ENCODE measurements around the gene SPAG7. TPM values are rescaled to one million over a fixed set of nuclear protein-coding genes. Genes with fewer than 3 reads are reported as not detected.

The SPAG7 gene
- polyA plus RNA-seq, 1 of the 3 experiments (the other 2 are of a cell fraction): 133 TPM

- Histone ChIP-seq H3K4me2 (no peak overlapping the region), H3K9me3 (no peaks in the 10 kb centered on the region), H3K9ac (no peak overlapping the region), H3K4me1 (ENCODE audit: control insufficient read depth in 1 of 2, insufficient read depth in 2 of 2, low read depth in 1 of 2, low read length in 1 of 2) (peaks cover 16 to 24% of the 10 kb centered on the region in 2 experiments; a peak in 3 of 4 replicates), H3K9me2 (no peaks in the 10 kb centered on the region), H3K36me3 (replicated peaks in 1 of 2; ENCODE audit: control insufficient read depth in 1 of 2, insufficient read depth in 2 of 2, low read length in 1 of 2) (peaks cover under 1 to 20% of the 10 kb centered on the region in 2 experiments), H3K27ac (ENCODE audit: low read depth in 2 of 2, low read length in 1 of 2) (no peak overlapping the region; a peak in 1 of 4 replicates), H4K20me1 (ENCODE audit: insufficient read depth) (no peaks in the 10 kb centered on the region), H2AFZ (ENCODE audit: low read depth) (no peak overlapping the region), H3F3A (replicated peaks; ENCODE audit: insufficient read depth) (peaks cover 24% of the 10 kb centered on the region), H3K4me3 (ENCODE audit: low read depth in 2 of 2, low read length in 1 of 2) (no peak overlapping the region), H3K27me3 (ENCODE audit: insufficient read depth) (no peaks in the 10 kb centered on the region), H3K79me2 (ENCODE audit: insufficient read depth) (peaks cover 46% of the 10 kb centered on the region)
- TF ChIP-seq FOXM1 (IDR thresholded peaks at IDR 0.05; ENCODE audit: low read depth) (no peak), JUND (IDR thresholded peaks at IDR 0.05) (no peak), MEF2A (IDR thresholded peaks at IDR 0.05; ENCODE audit: borderline replicate concordance, low read depth) (no peak), POLR2AphosphoS5 (IDR thresholded peaks at IDR 0.05; ENCODE audit: low read depth, low read length) (no peak), CHD2 (IDR thresholded peaks at IDR 0.05; ENCODE audit: low read length, partially characterized antibody) (no peak), NFIC (IDR thresholded peaks at IDR 0.05; ENCODE audit: borderline replicate concordance) (no peak), ELF1 (IDR thresholded peaks at IDR 0.05) (no peak), CTCF (IDR thresholded peaks at IDR 0.05) (no peak), RFX5 (IDR thresholded peaks at IDR 0.05; ENCODE audit: low read length) (no peak), EP300 (IDR thresholded peaks at IDR 0.05; ENCODE audit: borderline replicate concordance in 1 of 2, low read depth in 1 of 2, low read length in 1 of 2) (no peak), SIN3A (IDR thresholded peaks at IDR 0.05; ENCODE audit: borderline replicate concordance, low read depth, low read length) (no peak), TEAD4 (IDR thresholded peaks at IDR 0.05; ENCODE audit: borderline replicate concordance, insufficient read depth) (no peak), MXI1 (IDR thresholded peaks at IDR 0.05; ENCODE audit: low read depth, low read length) (no peak), TAF1 (IDR thresholded peaks at IDR 0.05; ENCODE audit: borderline replicate concordance, low read depth, low read length) (no peak)
- TF ChIP-seq, protein P1, sequence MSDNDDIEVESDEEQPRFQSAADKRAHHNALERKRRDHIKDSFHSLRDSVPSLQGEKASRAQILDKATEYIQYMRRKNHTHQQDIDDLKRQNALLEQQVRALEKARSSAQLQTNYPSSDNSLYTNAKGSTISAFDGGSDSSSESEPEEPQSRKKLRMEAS (IDR thresholded peaks at IDR 0.05; ENCODE audit: low read depth): no peak
- TF ChIP-seq, protein P2, sequence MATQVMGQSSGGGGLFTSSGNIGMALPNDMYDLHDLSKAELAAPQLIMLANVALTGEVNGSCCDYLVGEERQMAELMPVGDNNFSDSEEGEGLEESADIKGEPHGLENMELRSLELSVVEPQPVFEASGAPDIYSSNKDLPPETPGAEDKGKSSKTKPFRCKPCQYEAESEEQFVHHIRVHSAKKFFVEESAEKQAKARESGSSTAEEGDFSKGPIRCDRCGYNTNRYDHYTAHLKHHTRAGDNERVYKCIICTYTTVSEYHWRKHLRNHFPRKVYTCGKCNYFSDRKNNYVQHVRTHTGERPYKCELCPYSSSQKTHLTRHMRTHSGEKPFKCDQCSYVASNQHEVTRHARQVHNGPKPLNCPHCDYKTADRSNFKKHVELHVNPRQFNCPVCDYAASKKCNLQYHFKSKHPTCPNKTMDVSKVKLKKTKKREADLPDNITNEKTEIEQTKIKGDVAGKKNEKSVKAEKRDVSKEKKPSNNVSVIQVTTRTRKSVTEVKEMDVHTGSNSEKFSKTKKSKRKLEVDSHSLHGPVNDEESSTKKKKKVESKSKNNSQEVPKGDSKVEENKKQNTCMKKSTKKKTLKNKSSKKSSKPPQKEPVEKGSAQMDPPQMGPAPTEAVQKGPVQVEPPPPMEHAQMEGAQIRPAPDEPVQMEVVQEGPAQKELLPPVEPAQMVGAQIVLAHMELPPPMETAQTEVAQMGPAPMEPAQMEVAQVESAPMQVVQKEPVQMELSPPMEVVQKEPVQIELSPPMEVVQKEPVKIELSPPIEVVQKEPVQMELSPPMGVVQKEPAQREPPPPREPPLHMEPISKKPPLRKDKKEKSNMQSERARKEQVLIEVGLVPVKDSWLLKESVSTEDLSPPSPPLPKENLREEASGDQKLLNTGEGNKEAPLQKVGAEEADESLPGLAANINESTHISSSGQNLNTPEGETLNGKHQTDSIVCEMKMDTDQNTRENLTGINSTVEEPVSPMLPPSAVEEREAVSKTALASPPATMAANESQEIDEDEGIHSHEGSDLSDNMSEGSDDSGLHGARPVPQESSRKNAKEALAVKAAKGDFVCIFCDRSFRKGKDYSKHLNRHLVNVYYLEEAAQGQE (IDR thresholded peaks at IDR 0.05; ENCODE audit: low read depth, low read length): no peak
- TF ChIP-seq, protein P3, sequence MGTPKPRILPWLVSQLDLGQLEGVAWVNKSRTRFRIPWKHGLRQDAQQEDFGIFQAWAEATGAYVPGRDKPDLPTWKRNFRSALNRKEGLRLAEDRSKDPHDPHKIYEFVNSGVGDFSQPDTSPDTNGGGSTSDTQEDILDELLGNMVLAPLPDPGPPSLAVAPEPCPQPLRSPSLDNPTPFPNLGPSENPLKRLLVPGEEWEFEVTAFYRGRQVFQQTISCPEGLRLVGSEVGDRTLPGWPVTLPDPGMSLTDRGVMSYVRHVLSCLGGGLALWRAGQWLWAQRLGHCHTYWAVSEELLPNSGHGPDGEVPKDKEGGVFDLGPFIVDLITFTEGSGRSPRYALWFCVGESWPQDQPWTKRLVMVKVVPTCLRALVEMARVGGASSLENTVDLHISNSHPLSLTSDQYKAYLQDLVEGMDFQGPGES (IDR thresholded peaks at IDR 0.05; ENCODE audit: low read depth, low read length): no peak
- TF ChIP-seq, protein P4, sequence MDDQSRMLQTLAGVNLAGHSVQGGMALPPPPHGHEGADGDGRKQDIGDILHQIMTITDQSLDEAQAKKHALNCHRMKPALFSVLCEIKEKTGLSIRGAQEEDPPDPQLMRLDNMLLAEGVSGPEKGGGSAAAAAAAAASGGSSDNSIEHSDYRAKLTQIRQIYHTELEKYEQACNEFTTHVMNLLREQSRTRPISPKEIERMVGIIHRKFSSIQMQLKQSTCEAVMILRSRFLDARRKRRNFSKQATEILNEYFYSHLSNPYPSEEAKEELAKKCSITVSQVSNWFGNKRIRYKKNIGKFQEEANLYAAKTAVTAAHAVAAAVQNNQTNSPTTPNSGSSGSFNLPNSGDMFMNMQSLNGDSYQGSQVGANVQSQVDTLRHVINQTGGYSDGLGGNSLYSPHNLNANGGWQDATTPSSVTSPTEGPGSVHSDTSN (IDR thresholded peaks at IDR 0.05): no peak
- TF ChIP-seq, protein P5, sequence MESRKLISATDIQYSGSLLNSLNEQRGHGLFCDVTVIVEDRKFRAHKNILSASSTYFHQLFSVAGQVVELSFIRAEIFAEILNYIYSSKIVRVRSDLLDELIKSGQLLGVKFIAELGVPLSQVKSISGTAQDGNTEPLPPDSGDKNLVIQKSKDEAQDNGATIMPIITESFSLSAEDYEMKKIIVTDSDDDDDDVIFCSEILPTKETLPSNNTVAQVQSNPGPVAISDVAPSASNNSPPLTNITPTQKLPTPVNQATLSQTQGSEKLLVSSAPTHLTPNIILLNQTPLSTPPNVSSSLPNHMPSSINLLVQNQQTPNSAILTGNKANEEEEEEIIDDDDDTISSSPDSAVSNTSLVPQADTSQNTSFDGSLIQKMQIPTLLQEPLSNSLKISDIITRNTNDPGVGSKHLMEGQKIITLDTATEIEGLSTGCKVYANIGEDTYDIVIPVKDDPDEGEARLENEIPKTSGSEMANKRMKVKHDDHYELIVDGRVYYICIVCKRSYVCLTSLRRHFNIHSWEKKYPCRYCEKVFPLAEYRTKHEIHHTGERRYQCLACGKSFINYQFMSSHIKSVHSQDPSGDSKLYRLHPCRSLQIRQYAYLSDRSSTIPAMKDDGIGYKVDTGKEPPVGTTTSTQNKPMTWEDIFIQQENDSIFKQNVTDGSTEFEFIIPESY (IDR thresholded peaks at IDR 0.05; ENCODE audit: borderline replicate concordance, low read depth): no peak
- no peak for DNase-seq
- POLR2A ChIA-PET: interaction anchor here (3.6 to 4.2 kb wide), 2 partner anchors 13 to 18 kb away, joined by 32 to 56 read pairs; partner anchors contain the start of genes ENO3 and PFN1
- CTCF ChIA-PET: interaction anchor here (0.5 to 3.0 kb wide), 4 partner anchors 8 to 56 kb away, joined by 3 to 20 read pairs (median 8); partner anchors contain the start of gene ENO3
- WGBS (ENCODE audit: low lambda C conversion rate): 97% methylated on average over 15 of the region's 15 CpGs
These were observed 2.2 kb downstream of the SPAG7 start for GRCh38 chr17:4965311-4965986.

Measured in SK-N-SH (cell line).